Spleen (tissue), 11 donors: ENCODE data around the gene KIF5C. TPM values are rescaled to one million over a fixed set of nuclear protein-coding genes. Genes with fewer than 3 reads are reported as not detected.

Experiments used
- DNase-seq: peaks from one replicate; pipeline ENCODE4 v3.0.0-alpha.2; 2020
- H3K27ac ChIP-seq, 8 donors: fragments of 200-600 bp; sonication (generic) in 7 of 8; 1 replicate in 4 of 8; 2 replicates in 4 of 8; pipeline versions ENCODE4 v1.5.0 to v1.8.0; 2016 to 2021; ENCODE audit warnings: inconsistent platforms in 4 of 8, mild to moderate bottlenecking in 4 of 8, moderate library complexity in 1 of 8
- H3K27me3 ChIP-seq, 7 donors: fragments of 200-600 bp; sonication (generic) in 6 of 7; replicated peaks in 1 of 7; 1 replicate in 4 of 7; 2 replicates in 3 of 7; pipeline versions ENCODE4 v1.5.0 to v1.8.0; 2016 to 2021; ENCODE audit warnings: inconsistent platforms in 3 of 7, mild to moderate bottlenecking in 1 of 7
- H3K36me3 ChIP-seq, 6 donors: fragments of 200-600 bp; sonication (generic) in 5 of 6; 1 replicate in 4 of 6; 2 replicates in 2 of 6; pipeline versions ENCODE4 v1.5.0 to v1.8.0; 2016 to 2021; ENCODE audit warnings: inconsistent platforms in 2 of 6
- H3K4me1 ChIP-seq, 6 donors: fragments of 200-600 bp; sonication (generic) in 5 of 6; 1 replicate in 3 of 6; 2 replicates in 3 of 6; pipeline versions ENCODE4 v1.5.0 to v1.8.0; 2016 to 2021; ENCODE audit warnings: inconsistent platforms in 3 of 6
- H3K4me3 ChIP-seq, 8 donors: fragments of 200-600 bp; sonication (generic) in 7 of 8; 1 replicate in 4 of 8; 2 replicates in 4 of 8; pipeline versions ENCODE4 v1.5.0 to v1.8.0; 2016 to 2021; ENCODE audit warnings: inconsistent platforms in 4 of 8, mild to moderate bottlenecking in 4 of 8, moderate library complexity in 2 of 8
- H3K9me3 ChIP-seq, 8 donors: fragments of 200-600 bp; sonication (generic) in 7 of 8; 1 replicate in 4 of 8; 2 replicates in 4 of 8; pipeline versions ENCODE4 v1.5.0 to v1.8.0; 2016 to 2021; ENCODE audit warnings: inconsistent platforms in 4 of 8
- CTCF ChIP-seq, 11 experiments: fragments of 200-600 bp in 7 of 11; fragments of 450-650 bp in 4 of 11; sonication (generic) in 4 of 11; IDR thresholded peaks in 8 of 11; conservative IDR thresholded peaks in 3 of 11; 1 replicate in 7 of 11; 2 replicates in 4 of 11; pipeline versions ENCODE4 v1.4.0 to v1.8.0; 2016 to 2021; ENCODE audit warnings: antibody characterized with exemption in 11 of 11, inconsistent platforms in 4 of 11, mild to moderate bottlenecking in 1 of 11
- POLR2A ChIP-seq, 3 donors: fragments of 450-650 bp; IDR thresholded peaks; one replicate each; pipeline ENCODE4 v1.5.1; 2017; ENCODE audit warnings: antibody characterized with exemption in 3 of 3, mild to moderate bottlenecking in 1 of 3
- POLR2AphosphoS5 ChIP-seq, 3 donors: sonication (generic); formaldehyde crosslinking; IDR thresholded peaks; one replicate each; pipeline ENCODE4 v1.5.1; 2017; ENCODE audit warnings: antibody characterized with exemption in 3 of 3
- WGBS, 5 donors: extraction: QIAGEN DNeasy Blood & Tissue Kit in 3 of 5; methylation state at CpG; one replicate each; pipeline versions ENCODE4 v1.1.5 to v1.1.7; 2013 to 2018; 5-methylcytosine and 5-hydroxymethylcytosine counted together
- intact Hi-C: fragments of 100-400 bp; cut with DNase I; formaldehyde crosslinking; loops from one replicate; pipeline ENCODE4 v1.15.0; 2023; ENCODE audit warnings: low total_unique reads
- polyA plus RNA-seq, 3 donors: library from polyadenylated mRNA; stranded (reverse); fragments of 200-250 nt; gene quantifications; one replicate each; pipeline ENCODE4 v1.2.1, GENCODE V29; 2013
- total RNA-seq, 7 donors: library from RNA; depleted of rRNA in 3 of 7; stranded (reverse); fragments of >200 nt in 3 of 7; fragmentation: NEBNext Ultra II Directional in 4 of 7; extraction: Animal tissue kit (Norgen Biotek cat#: 25700) in 4 of 7; gene quantifications; one replicate each; pipeline versions ENCODE4 v1.1.0 to v1.2.1, GENCODE V29; 2016 to 2021
- donor health status: healthy with polysubstance abuse.
- donor health status: DM: no; HTN: no; CAD: no; lungs with moderate emphysema.
- donor health status: DM: no; HTN: no; CAD: no.
- donor health status: Bipolar disorder and iron deficiency.
- donor health status: healthy.
- donor health status: DM: no; HTN: no; CAD: no.
- donor health status: DM: yes; HTN: yes; CAD: no.

The KIF5C gene
- total and polyA plus RNA-seq, 10 donors, result 0.61 to 8.3 (median 4.3) TPM

DNA sequence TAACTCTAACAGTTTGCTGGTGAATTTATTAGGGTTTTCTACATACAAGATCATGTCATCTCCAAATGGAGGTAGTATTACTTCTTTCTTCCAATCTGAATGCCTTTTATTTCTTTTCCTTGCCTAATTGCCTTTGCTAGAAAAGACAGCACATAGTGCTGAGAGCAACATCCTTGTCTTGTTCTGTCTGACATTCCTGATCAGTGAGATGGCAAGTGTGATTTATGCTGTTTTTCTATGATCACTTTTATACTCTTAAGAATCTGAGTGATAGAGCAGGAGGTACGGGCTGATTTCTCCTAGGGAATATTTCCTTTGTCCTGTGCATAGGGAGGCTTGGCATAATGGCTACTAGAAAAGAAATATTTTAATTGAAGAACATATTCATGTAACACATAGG, 180.7 kb downstream of the KIF5C start:
- Histone ChIP-seq H3K27me3 (peaks cover 0 to 5% (median 0%) of the 10 kb centered on the region in 7 donors), H3K9me3 (no peaks in the 10 kb centered on the region), H3K4me3 (no peak overlapping the region), H3K36me3 (no peaks in the 10 kb centered on the region), H3K27ac (no peak overlapping the region), H3K4me1 (no peaks in the 10 kb centered on the region)
- TF ChIP-seq CTCF (IDR thresholded peaks at IDR 0.05 in 8 of 11, conservative IDR thresholded peaks at IDR 0.05 in 3 of 11) (no peak), POLR2A (IDR thresholded peaks at IDR 0.05) (no peak)
- intact Hi-C loops, result no loop called here
- no peak for DNase-seq
- 42 to 86% (median 67%) methylated on average over 1 of the region's 1 CpG for WGBS, 5 donors

DNA sequence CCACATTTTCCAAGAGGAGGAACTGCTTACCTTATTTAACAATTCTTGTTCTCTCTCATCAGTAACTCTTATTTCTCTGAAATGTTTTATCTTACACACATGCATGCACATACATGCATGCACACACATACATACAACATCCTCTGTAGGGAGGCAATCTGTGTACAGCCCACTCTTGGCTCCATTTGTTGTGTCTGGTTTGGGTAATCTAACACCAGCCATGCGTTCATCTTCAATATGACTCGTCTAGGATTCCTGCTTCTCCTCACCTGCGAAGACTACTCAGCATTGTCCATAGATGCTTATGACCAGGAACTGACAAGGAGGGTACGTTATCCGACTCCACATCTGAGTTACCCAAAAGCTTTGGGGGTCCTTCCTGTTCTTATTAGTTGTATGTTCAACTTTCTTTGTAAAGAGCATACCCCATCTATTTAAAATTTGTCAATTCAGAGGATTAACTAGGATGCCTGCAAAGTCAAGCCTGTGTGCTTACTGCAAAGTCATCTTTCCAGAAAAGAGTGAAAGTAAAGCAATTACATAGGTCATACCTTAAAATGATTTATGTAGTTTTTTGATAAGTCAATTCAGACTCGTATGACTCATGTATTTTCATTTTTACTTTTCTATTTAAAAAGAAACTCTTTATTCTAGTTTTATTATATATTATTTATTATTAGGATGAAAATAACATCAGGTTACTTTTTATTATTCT, 181.7 kb downstream of the KIF5C start:
- WGBS, 5 donors, result 80 to 85% (median 81%) methylated on average over 6 of the region's 6 CpGs
- no peak overlapping the region for H3K4me3 ChIP-seq
- intact Hi-C loops, result no loop called here
- peaks cover 0 to 5% (median 0%) of the 10 kb centered on the region in 7 donors for H3K27me3 ChIP-seq
- TF ChIP-seq POLR2A (IDR thresholded peaks at IDR 0.05) (no peak), CTCF (IDR thresholded peaks at IDR 0.05 in 8 of 11, conservative IDR thresholded peaks at IDR 0.05 in 3 of 11) (no peak), POLR2AphosphoS5 (IDR thresholded peaks at IDR 0.05) (no peak)
- H3K36me3 ChIP-seq, result no peaks in the 10 kb centered on the region
- H3K27ac ChIP-seq, result no peak overlapping the region
- H3K9me3 ChIP-seq, result no peaks in the 10 kb centered on the region
- no peak for DNase-seq
- no peaks in the 10 kb centered on the region for H3K4me1 ChIP-seq

DNA sequence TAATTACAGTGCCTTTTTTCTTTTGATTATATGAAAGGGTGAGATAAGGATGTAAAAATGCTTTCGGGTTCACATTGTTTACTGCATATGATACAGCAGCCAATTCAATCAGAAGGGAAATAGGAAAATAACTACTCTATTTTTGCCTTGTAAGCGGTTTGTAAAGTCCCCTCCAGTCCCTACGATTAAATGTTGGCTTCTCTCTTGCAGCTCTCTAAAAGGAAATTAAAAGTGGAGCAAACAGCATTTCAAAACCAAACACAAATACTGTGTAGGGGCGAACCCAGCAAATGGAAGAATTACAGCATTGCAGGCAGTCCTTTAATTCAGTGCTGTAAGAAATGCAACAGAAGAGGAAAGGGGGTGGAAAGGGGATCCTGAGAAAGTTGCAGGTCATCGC, 182.4 kb downstream of the KIF5C start:
- Histone ChIP-seq H3K4me1 (no peaks in the 10 kb centered on the region), H3K27me3 (peaks cover 0 to 4% (median 0%) of the 10 kb centered on the region in 7 donors), H3K9me3 (no peaks in the 10 kb centered on the region), H3K4me3 (no peak overlapping the region), H3K27ac (no peak overlapping the region), H3K36me3 (no peaks in the 10 kb centered on the region)
- 31 to 76% (median 46%) methylated on average over 5 of the region's 5 CpGs for WGBS, 5 donors
- DNase-seq, result no peak
- TF ChIP-seq POLR2AphosphoS5 (IDR thresholded peaks at IDR 0.05), result no peak
- TF ChIP-seq POLR2A (IDR thresholded peaks at IDR 0.05), result no peak
- no peak for TF ChIP-seq CTCF (IDR thresholded peaks at IDR 0.05 in 8 of 11, conservative IDR thresholded peaks at IDR 0.05 in 3 of 11)
- intact Hi-C loops, result no loop called here

DNA sequence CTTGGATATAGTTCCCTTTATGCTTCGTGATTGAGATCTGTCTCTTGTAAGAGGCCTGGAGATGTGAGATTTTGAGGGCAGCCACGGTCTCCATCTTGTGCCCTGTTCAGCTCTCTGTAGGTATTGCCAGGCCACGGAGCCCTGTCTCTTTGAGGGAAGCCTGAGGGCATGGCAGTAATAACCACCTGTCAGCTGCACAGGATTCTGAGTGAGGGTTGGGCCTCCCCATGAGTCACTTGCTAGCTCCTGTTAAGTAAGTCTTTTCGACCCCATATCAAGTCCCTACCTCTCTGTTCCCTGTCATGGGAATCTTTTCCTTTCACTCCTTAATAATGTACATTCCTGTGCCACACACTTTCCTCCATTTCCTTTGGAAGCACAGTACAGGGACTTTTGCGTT, 183.9 kb downstream of the KIF5C start:
- 79 to 91% (median 85%) methylated on average over 5 of the region's 5 CpGs for WGBS, 5 donors
- Histone ChIP-seq H3K4me1 (no peaks in the 10 kb centered on the region), H3K27ac (no peak overlapping the region), H3K9me3 (no peaks in the 10 kb centered on the region), H3K4me3 (no peak overlapping the region), H3K27me3 (no peaks in the 10 kb centered on the region), H3K36me3 (no peaks in the 10 kb centered on the region)
- TF ChIP-seq POLR2AphosphoS5 (IDR thresholded peaks at IDR 0.05) (no peak), CTCF (IDR thresholded peaks at IDR 0.05 in 8 of 11, conservative IDR thresholded peaks at IDR 0.05 in 3 of 11) (no peak), POLR2A (IDR thresholded peaks at IDR 0.05) (no peak)
- no peak for DNase-seq
- intact Hi-C loops, result no loop called here
